GM21390 (cell line): ENCODE data around the gene MEOX1.
"Not testable (repeated sequence)": the region's sequence is repeated elsewhere in the genome, so short reads cannot be mapped to it uniquely, and the experiment has no call there.

Experiments
- ATAC-seq: cut with Tn5 transposase; IDR thresholded peaks from one replicate; pipeline ENCODE4 v1.9.1; 2021; ENCODE audit not compliant: unreplicated experiment

The MEOX1 gene

DNA sequence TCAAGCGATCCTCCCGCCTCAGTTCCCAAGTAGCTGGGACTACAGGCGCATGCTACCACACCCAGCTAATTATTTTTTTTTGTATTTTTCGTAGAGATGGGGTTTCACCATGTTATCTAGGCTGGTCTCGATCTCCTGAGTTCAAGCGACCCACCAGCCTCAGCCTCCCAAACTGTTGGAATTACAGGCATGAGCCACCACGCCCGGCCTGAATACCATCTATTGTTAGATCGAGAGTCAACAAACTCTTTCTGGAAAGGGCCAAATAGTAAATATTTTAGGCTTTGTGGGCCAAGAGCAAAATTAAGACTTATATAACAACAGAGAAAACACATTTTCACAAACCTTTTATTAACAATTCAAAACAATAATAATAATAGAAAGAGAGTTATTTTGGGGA is 41.6 kb downstream of the MEOX1 start:
- no peak for ATAC-seq

DNA sequence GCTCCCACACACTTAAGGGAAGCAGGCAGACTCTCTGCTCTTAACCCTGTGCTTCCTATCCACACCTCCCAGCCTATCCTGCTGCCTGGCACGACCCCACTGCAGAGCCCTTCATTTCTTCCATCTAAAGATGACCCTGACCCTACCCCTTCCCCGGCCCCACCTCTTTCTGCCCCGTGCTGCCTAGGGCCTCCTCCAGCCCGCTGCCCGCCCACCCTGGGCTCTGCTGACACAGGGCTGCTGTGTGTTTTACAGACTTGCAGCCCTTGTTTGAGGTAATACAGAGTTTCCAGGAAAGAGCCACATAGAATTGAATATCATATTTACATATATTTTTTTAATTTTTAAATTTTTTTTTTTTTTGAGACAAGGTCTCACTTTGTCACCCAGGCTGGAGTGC is 42.0 kb downstream of the MEOX1 start:
- ATAC-seq: no peak

DNA sequence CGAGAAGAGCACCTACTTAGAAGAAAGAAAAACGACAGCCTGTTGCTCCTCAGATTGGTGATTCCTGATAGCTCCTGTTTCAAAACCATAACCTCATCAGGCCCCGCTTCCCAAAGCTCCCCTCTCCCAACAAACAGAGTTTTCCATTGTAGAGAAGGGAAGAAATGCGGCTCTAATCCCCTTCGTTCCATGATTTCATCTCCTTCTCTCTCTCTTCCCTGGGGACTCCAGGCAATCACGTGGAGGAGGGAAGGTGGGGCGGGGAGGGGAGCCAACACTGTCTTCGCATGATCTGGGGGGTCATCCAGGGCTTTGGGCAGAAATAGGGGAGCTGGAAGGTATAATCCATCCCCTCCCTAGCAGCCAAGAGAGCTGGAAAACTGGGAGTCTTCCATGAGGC is 43.4 kb downstream of the MEOX1 start:
- ATAC-seq: no peak

DNA sequence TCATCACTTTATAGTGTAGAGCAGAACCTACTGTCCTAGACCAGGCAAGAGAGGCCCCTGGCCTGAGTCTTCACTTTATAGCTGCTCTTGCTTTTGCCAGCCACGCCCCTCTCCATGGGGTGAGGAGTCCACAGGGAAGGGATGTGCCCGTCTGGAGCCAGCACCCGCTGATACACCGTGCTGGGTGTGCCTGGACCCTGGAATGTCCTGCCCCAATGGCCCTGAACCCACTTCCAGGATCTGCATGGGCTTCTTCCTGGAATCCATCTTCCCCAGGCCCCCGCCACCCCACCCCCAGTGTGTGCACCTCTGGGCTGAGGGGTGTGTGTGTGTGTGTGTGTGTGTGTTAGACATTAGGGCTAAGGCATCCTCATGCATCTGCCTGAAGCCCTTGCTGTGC is 44.9 kb downstream of the MEOX1 start:
- no peak for ATAC-seq

DNA sequence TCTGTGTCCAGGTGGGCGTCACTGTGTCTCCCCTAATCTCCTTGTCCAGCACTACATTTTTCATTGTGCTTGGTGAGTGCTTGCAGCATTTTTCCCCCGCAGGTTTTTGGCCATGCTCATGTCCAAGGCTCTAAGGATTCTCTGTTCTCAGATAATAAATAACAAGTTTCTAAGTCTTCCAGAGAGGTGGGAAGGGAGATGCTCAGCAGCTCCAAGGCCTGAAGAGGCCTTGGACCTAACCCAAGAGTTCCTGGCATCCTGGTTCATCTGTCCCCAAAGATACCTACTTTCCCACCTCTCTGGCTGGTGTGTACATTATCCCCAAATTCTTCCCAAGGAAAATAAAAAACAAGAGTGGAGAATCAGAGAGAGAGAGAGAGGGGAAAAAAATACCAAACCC is 45.3 kb downstream of the MEOX1 start:
- ATAC-seq: no peak

DNA sequence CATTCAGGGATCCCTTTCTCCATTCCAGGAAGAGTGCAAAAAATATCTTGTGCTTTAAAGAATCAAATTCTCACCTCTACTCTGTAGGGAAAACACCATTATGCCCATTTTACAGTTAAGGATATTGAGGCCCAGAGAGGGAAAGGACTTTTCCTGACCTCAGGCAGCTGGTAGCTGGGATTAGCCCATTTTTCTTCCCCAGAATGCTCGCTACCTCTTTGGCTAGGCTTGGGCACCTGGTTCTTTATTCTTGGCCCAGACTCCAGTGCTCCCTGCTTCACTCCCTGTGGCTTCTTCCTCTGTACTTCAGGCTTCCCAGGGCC is 45.7 kb downstream of the MEOX1 start:
- ATAC-seq: no peak

DNA sequence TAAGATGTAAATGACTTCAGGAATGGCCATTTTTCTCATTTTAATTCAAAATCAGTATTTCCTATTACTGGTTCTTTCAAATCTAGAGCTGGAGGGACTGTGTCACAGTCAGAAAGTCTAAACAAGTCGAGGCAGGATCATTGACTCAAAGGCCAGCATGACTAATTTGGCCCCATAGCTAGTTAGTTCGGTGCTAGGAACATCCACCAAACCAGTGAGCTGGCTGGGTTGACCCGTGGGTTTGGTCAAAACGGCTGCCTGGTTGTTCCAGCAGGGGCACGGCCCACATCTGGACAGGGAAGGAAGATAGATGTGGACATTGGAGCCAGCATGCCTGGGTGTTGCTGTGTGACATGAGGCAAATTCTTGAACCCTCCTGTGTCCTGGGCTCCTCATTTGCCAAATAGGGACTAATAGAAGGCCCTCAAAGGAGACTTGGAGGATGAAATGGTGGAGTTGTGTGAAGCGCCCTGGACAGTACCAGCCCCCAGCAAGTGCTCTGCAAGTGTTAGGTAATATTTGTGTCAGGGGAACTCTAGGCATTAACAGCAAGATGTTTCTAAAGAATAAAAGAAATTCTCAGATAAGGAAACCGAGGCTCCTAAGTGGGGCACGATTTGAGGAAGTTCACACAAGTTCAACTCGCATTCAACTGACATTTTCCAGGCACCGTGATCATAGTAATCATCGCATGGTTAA is 46.2 kb downstream of the MEOX1 start:
- ATAC-seq: no peak

DNA sequence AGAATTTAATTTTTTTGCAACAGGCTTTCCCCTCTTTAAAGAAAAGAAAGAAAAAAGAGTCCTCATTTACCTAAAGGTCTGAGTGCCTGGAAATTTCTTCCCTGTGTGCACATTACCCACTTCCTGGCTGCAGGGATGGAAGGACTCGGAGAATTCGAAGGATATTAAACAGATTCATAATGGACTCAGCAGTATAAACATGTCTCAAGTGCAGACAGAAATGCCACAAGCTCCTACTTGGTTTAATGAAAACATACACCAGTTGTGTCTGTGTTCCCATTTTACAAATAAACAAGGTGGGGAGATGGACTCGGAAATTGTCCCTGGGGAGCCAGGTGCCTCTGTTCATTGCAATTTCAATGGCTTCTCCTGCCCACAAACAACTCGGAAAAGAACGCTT is 47.2 kb downstream of the MEOX1 start:
- ATAC-seq: no peak

DNA sequence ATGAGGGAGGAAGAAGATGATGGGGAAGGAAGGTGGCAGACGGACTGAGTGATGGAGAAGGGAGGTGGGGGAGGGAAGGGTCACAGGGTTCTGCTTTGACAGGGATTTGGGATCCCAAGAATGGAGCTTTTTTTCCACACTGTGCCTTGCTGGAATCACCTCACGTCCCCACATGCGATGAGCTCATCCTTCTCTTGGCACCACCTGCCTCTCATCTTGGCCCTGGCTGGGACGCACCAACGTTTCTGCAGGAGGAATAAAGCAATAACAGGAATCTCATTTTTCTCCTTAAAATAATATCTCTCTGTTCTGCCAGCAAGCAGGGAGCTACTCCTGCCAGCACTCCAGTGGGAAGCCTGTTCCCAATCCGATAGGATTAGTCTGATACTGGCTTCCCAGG is 47.8 kb downstream of the MEOX1 start:
- no peak for ATAC-seq

DNA sequence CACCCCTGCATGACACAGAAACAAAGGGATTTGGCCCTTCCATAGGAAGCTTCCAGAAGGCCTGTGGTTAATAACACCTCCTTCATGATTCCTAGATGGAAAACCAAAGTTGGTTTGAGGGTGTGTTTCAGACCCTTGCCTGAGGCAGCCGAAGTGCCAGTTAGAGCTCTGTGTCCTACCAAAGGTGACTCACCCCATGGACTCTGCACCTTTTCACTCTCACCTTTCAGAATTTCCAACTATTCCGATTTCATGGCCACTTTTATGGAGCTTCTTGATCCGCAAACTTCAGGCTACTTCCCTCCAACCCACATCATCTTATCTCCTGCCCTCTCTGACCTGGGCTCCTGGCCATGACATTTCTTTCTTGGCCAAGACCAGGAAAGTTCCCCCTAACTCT is 49.2 kb downstream of the MEOX1 start:
- ATAC-seq: no peak

DNA sequence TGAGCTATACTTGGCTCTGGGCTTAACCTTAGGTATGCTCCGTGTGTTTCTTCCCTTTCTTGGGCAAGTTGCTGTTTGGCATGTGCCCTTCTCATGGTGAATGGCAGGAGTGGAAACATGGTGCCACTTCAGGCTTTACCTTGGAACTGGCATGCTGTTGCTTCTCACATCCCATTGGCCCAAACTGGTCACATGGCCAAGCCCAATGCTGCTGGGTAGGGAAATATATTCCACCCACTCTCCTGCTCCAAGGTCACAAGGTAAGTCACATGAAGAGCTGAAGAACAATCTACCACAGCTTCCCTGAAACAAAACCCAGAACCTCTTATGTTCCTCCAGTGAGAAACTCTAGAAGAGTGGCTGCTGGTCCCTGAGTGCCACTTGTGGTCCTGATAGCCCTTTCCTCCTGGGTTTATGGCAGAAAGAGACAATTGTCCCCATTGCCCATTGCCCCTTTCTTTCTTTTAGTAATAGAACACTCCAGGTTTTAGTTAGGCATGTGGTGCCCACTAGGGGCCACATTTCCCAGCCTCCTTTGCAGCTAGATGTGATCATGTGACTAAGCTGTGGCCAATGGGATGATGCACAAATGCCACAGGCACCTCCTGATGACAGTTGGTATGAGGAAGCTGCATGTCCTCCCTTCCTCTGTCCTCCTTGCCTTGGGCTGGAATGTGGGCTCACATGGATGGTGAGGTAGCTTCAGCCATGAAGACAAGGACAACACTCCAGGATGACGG is 50.3 kb downstream of the MEOX1 start:
- ATAC-seq: no peak

DNA sequence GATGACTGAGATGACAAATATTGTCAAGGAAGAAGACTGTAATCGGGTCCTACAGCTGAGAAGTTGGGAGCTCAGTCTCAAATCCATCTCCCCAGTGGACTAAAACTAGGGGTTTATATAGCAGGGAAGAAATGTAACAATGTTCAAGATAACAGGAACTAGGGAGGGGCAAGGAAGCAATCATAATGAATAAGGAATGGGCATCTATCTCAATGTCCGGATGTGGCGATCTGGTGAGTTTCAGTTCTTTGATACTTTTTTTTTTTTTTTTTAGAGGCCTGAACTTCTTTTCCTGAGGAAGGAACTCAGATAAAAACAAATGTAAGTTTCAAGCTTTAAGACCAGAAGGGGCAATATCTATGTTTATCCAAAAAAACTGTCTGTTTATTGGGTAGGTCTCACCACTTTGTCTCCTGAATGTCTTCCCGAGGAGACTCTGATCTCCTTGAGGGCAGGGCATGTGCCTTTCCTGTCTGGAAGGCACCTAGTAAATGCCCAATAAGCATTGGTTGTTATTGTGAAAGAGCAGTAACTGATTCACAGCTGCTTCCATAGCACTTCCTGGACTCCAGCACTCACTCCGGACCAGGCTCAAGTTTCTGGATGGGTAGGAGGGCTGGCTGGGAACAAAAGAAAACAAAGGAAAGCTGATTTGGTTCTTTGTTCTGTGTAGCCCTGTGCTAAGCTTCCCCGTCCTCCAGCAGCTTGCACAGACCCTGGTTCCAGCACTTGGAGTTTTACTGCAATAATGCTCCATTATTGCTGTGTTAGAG is 51.9 kb downstream of the MEOX1 start:
- no peak for ATAC-seq

DNA sequence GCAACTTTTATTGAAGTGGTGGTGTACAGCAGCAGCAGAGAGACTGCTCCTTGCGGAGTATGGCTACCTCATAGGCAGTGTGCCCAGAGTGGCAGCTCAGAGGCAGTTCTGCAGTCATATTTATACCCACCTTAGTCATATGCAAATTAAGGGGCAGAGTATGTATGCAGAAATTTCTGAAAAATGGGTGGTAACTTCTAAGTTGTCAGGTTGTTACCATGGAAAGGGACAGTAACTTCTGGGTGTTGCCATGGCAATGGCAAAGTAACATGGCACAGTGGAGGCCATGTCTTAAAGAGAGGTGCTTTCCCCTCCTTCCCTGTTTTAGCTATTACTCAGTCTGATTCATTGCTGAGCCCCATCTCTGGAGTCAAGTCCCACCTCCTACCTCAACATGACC is 53.4 kb downstream of the MEOX1 start:
- no peak for ATAC-seq

DNA sequence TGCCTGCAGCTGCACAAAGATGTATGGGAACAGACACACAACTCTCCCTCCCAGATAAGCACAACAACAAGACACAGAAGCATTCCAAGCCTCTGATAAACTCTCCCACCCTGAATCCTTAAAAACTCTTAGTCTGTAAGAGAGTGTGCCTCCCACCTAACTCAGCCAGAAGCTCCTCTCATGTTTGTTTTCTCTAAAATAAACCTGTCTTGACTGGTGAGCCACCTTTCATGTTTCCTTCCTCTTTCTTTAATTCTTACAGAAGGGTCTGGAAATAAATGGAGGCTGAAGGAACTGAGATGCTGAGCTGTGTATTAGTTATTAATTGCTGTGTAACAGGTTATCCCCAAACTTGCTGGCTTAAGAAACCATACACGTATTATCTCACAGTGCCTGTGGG is 57.2 kb downstream of the MEOX1 start:
- ATAC-seq: no peak

DNA sequence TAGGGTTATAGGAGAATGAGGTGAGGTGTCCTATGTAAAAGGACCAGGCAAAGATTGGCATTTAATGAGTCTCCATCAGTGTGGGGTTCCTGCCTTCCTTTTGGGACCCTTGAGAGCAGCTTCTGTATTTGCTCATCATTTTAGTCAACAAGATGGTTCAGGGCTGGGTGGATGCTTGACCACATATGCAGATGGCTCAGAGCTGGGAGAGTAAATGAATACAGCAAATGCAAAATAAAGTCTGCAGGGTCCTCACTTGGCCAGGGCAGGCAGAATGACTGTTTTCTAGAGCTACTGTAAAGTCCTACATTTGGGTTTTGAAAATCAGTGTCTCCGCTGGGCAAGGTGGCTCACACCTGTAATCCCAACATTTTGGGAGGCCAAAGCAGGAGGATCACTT is 58.4 kb downstream of the MEOX1 start:
- no peak for ATAC-seq

DNA sequence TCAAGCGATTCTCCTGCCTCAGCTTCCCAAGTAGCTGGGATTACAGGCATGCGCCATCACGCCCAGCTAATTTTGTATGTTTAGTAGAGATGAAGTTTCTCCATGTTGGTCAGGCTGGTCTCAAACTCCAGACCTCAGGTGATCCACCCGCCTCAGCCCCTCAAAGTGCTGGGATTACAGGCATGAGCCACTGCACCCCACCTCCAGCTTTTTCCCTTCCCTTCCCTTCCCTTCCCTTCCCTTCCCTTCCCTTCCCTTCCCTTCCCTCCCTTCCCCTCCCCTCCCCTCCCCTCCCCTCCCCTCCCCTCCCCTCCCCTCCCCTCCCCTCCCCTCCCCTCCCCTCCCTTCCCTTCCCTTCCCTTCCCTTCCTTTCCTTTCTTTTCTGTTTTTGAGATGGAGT is 59.2 kb downstream of the MEOX1 start:
- ATAC-seq: not testable (repeated sequence)

DNA sequence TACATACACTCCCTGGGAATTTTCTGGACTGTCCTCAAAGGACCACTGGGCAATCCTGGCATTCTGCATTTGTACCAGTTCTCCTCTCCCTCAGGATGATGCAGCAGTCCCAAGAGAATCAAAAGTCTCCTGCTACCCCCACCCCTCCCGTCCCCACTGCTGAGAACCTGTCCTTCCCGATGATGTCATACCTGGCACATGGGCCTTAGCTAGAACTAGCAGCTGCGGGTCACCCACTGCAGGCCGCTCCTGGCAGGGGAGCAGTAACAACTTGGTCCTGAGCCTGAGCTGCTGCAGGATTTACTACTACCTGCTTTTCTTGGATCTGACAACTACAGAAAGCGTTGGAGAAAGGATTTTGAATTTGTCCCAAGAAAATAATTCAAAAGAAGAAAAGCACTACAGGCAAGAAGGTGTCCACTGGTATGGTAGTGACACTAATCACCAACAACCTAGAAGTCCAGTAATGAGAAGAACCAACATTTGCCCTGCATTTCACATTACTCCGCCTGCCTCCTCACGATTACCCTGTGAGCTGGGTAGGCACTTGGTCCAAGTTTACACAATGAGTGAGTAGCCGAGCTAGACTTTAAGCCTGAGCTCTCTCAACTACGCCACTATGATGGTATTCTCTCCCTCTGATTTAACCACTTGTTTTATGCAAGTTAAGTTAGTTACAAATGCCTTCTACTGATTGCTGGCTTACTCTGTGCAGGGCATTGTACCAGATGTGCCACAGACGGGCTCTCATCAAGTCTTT is 60.3 kb downstream of the MEOX1 start:
- no peak for ATAC-seq

DNA sequence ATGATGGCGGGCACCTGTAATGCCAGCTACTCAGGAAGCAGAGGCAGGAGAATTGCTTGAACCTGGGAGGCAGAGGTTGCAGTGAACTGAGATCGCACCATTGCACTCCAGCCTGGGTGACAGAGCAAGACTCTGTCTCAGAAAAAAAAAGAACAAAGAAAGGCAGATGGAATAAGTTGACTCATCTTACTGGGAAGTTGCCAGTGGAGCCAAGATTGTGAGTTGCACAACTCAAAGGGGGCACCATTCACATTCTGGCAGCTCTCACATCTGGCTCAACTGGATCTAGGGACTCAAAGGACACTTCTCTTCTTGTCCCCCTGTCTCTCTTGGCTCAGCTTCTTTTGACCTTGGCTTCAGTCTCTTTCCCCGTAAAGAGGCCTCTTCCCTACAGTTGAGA is 61.9 kb downstream of the MEOX1 start:
- ATAC-seq: no peak

DNA sequence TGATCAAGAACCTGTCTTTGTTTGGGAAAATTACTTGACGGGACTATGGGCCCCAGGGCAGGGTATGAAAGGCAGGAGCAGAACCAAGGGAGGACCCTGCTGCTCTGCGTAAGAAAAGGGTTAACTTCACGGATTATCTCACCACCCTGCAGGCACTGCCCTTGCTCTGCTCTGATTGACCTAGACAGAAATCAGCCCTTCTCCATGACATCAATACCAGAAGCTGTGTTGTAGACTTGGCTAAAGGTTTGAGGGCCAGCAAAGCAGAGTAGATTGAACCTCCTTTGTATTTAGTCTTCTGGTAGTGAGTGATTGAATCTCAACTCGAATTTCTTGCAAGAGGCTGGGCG is 62.7 kb downstream of the MEOX1 start:
- no peak for ATAC-seq

DNA sequence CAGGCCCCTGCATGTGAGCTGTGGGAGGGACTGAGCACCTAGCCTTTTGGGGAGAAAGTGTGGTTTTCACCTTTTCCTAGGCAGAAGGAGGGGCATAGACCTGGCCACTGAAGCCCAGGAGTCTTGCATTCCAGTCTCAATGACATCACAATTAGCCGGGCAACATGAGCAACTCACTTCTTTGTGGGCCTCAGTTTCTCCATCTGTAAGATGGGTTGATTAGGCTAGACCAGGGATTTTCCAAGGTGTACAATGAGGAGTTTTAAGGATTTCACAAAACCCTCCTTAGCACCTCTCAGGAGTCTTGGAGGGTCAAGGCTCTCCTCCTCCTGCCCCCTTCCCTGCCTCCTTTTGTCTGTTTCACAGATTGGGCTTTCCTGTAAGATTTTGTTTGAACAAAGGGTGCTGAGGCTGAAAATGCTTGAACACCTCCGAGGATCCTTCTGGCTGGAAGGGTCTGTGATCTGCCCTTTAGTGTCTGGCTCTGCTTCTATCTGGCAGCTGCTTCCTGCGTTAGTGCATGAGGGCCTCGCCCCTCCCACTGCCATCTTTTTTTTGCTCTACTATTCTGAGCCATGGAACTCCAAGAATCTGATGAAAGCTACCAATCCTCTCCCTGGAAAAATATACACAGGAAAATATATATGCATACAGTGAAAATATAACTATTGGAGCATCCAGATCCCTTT is 63.2 kb downstream of the MEOX1 start:
- no peak for ATAC-seq
